Gastrocnemius medialis (tissue), 4 donors: Measurements from ENCODE around the gene SPAG4.

Experiments
- CTCF ChIP-seq, 5 experiments: fragments of 450-650 bp in 3 of 5; fragments of 200-600 bp in 2 of 5; sonication (generic) in 2 of 5; IDR thresholded peaks in 4 of 5; conservative IDR thresholded peaks in 1 of 5; 1 replicate in 4 of 5; 2 replicates in 1 of 5; pipeline ENCODE4 v1.5.1; 2016 to 2019; ENCODE audit warnings: antibody characterized with exemption in 5 of 5, mild to moderate bottlenecking in 3 of 5, moderate library complexity in 3 of 5
- POLR2A ChIP-seq, 2 donors: fragments of 450-650 bp; IDR thresholded peaks; one replicate each; pipeline ENCODE4 v1.6.1; 2017; ENCODE audit warnings: antibody characterized with exemption in 2 of 2, mild to moderate bottlenecking in 2 of 2, moderate library complexity in 2 of 2

- no peak for TF ChIP-seq POLR2A (IDR thresholded peaks at IDR 0.05)
- TF ChIP-seq CTCF (IDR thresholded peaks at IDR 0.05 in 4 of 5, conservative IDR thresholded peaks at IDR 0.05 in 1 of 5), result no peak
These were observed 29.2 kb downstream of the SPAG4 start for GRCh38 chr20:35644806-35645205.
